ENCODE data around the gene ZNF614. TPM values are rescaled to one million over a fixed set of nuclear protein-coding genes. Genes with fewer than 3 reads are reported as not detected.
A peak's percentile ranks its signal among the peaks of the same experiment; 100 is the strongest.

ZNF614 gene
- total and polyA plus RNA-seq, 9 of the 15 experiments (the other 6 are each of a cell fraction or from before 2014, with no cell fraction given) = 4.9 to 16.3 (median 11.4) TPM

GRCh38 chr19:51986309-51987291 is 41.6 kb downstream of the ZNF614 start, which contains the start of gene ZNF350 (continued):
- TF ChIP-seq SFPQ (IDR thresholded peaks at IDR 0.05; ENCODE audit: low read depth, low read length) = no peak
- no peak for TF ChIP-seq LARP7 (IDR thresholded peaks at IDR 0.05)
- no peak for TF ChIP-seq ZNF121 (CRISPR knock-in tag; conservative IDR thresholded peaks at IDR 0.05)
- TF ChIP-seq HMGN3 (IDR thresholded peaks at IDR 0.05; ENCODE audit: borderline replicate concordance, extremely low read depth, insufficient read length, low read depth, low read length) = no peak
- no peak for TF ChIP-seq ZNF592 (IDR thresholded peaks at IDR 0.05)
- TF ChIP-seq ATF1 (CRISPR knock-in tag; IDR thresholded peaks at IDR 0.05) = no peak
- peak; percentile 32; the same call in 1 of the 2 replicates for TF ChIP-seq ATF1 (tag; IDR thresholded peaks at IDR 0.05)
- no peak for TF ChIP-seq SMARCE1 (IDR thresholded peaks at IDR 0.05)
- no peak for TF ChIP-seq ZNF398 (CRISPR knock-in tag; IDR thresholded peaks at IDR 0.05)
- no peak for TF ChIP-seq TAL1 (IDR thresholded peaks at IDR 0.05)
- TF ChIP-seq ATF2 (CRISPR knock-in tag; IDR thresholded peaks at IDR 0.05) = no peak
- no peak for TF ChIP-seq TAF15 (IDR thresholded peaks at IDR 0.05; ENCODE audit: low read depth, low read length)
- TF ChIP-seq SLC30A9 (CRISPR knock-in tag; IDR thresholded peaks at IDR 0.05) = no peak
- TF ChIP-seq COPS2 (conservative IDR thresholded peaks at IDR 0.05) = no peak
- no peak for TF ChIP-seq ZNF24 (IDR thresholded peaks at IDR 0.05)

All from K562 (cell line).